ENCODE results near the gene FNDC1.
"Not testable (repeated sequence)": the region's sequence is repeated elsewhere in the genome, so short reads cannot be mapped to it uniquely, and the experiment has no call there.

FNDC1 gene

GRCh38 chr6:159169193-159169555 is at the start of gene FNDC1:
FNDC1 (plus strand) TSS chr6:159169400; CDS start chr6:159169597, 197 bp downstream.
- no peak for DNase-seq

GRCh38 chr6:159119791-159120190 is 49.4 kb upstream of the FNDC1 start:
- no peak for DNase-seq

GRCh38 chr6:159121486-159121885 is 47.7 kb upstream of the FNDC1 start:
- DNase-seq, result no peak

DNA sequence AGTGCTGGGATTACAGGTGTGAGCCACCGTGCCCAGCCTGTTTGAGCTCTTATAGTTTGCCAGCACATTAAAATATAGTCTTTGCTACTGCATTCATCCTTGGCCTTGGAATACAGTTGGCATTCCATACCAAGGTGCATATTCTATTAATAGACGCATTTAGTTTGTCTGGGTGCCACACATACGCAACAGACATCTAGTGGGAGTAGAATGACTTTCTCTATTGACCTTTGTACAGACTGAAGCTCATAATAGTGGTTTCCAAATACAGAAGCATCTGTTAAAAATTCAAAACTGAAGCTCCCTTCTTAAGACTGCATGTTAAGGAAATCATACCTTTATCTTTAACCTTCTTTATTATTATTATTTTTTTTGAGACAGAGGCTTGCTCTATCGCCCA is 46.7 kb upstream of the FNDC1 start:
- DNase-seq, result no peak

DNA sequence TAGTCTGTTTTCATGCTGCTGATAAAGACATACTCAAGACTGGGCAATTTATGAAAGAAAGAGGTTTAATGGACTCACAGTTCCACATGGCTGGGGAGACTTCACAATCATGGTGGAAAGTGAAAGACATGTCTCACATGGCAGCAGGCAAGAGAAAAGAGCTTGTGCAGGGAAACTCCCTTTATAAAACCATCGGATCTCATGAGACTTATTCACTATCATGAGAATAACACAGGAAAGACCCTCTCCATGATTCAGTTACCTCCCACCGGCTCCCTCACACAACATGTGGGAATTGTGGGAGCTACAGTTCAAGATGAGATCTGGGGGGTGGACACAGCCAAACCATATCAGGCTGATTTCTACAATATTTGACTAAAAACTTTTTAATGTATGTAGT is 45.4 kb upstream of the FNDC1 start:
- not testable (repeated sequence) for DNase-seq

GRCh38 chr6:159125014-159125609 is 44.1 kb upstream of the FNDC1 start:
- no peak for DNase-seq

DNA sequence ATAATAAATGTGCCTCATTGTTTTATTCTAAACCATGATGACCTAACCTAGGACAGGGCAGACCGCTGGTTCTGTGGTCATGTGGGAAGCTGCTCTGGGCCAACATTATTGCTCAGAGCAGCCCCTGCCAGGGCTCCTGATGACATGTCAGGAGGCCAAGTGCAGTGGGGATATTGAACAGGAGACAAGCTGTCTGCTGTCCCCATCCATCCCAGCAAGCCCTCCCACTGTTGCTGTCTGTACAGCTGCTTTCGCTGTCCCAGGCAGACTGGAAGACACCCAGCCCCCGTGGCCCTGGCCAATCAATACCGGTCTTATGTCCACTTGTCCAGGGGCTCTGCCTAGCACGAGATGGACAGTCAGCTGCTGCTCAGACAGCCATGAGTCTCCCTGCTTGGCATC is 43.2 kb upstream of the FNDC1 start:
- no peak for DNase-seq

- no peak for DNase-seq
Measured at GRCh38 chr6:159126590-159126989, 42.6 kb upstream of the FNDC1 start.

DNA sequence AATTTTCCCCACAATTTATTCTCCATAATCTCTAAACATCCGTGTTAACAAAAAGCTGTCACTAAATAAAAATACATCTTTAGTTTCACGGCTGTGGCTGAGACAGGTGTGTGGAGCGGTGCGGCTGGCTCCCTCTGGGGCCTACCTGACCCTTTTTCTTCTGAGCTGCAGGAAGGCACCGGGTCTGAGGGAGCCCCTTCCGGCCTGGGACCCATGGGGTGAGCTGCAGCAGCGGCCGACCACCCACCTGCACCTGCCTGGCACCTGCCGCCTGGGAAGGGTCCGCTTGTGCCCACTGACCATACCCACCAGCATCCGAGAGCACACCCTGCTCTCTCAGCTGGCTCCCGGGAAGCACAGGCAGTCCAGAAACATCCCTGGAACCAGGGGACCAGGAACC is 41.5 kb upstream of the FNDC1 start:
- no peak for DNase-seq

- no peak for DNase-seq
Measured at GRCh38 chr6:159128978-159129377, 40.2 kb upstream of the FNDC1 start.

GRCh38 chr6:159130846-159131245 is 38.4 kb upstream of the FNDC1 start:
- no peak for DNase-seq

DNA sequence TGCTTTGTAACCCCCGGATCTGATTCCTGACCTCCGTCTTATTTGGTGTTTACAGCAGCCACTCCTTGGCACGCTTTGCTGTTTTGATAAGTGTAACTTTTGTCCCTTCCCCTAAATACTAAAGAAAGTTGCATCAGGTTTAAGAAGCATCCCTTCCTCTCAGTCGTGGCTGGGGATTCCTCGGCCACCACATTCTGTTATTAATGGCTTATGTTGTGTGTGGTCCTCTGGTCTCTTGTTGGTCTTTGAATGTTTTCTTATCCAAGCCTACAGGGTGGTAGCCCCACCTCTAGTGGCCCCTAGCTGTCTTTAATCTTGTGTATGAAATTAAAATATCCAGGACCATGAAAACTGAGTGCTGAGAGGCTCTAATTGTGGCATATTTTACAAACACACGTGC is 37.5 kb upstream of the FNDC1 start:
- no peak for DNase-seq

DNA sequence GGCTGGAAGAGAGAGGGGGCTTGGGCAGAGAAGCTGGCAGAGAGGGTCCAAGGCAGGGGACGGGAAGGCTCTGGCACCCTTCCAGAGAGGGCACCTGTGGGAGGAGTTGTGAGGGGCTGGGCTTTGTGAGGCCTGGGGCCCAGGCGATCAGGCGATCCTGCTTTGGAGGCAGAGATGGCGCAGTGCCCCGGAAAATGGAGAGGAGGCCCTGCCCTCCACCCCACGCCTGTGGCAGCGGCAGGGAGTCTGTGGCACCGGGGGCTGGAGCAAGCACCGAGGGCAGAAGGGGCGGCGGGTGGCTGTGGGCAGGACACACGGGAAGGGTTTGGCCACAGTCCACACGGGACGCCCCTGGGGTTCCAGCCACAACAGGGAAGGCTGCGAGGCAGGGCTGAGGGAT is 36.5 kb upstream of the FNDC1 start:
- no peak for DNase-seq

GRCh38 chr6:159134701-159135364 is 34.4 kb upstream of the FNDC1 start:
- peak; percentile 32 for DNase-seq

GRCh38 chr6:159137676-159138075 is 31.5 kb upstream of the FNDC1 start:
- no peak for DNase-seq

DNA sequence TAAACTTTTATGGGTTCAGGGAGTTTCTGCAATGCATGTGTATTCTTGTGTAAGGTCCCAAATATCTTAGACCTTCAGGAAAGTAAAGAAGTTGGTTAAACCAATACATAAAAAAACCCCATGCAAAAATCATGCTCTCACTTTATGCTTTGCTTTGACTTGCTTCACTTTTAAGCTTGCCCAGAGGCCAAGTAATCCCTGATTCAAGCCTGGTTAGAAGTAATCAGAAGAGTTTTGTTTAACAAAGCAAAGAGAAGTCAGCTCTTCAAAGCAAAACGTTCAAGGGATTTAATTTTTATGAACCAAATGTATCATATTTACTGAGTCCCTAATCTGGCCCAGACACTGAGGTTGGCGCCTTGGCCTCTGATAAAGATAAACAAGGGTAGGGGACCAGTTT is 26.7 kb upstream of the FNDC1 start:
- no peak for DNase-seq

GRCh38 chr6:159148641-159149040 is 20.6 kb upstream of the FNDC1 start:
- no peak for DNase-seq

- DNase-seq, result no peak
Measured at GRCh38 chr6:159149641-159150040, 19.6 kb upstream of the FNDC1 start.

DNA sequence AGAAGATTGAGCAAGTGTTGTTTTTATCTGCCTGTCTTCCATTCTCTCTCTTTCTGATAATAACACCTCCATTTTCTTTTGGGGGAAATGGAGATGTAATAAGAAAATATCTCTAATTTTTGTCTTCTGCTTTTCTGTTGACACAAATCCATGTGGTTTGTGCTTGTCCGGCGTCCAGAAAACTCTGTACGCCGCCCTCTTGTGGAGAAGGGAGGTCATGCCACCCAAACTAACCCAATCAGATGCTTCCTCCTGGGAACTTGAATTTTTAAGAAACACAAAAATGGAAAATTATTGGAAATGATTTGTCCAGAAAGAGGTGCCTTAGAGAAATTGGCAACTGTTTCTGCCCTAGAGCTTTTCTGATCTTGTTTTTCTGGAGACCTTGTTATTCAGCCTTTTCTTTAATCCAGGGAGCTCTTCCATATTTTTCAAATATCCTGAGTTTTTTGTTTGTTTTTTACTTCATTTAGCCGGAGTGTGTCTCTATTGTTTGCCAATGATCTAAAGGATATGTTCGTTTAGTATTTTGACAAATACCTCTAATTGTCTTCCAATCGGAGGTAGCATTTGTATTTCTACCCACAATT is 17.8 kb upstream of the FNDC1 start:
- peak; percentile 21 for DNase-seq

DNA sequence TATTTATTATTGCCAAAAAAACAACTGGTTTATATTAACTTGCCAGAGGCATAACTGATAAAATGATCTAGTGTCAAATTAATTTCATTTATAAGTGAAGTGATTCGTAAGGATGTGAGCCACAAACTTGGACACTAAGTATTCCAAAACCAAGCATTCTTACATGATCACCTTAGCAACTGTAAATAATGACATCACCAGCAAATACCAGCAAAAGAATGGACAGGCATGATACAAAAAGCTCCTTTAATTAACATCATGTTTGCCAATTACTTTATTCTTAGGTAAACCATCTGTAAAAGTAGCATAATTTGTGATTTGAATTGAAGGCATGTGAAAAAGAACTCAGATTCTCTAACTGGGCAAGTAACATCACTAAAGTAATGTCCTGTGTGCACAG is 17.2 kb upstream of the FNDC1 start:
- no peak for DNase-seq

DNA sequence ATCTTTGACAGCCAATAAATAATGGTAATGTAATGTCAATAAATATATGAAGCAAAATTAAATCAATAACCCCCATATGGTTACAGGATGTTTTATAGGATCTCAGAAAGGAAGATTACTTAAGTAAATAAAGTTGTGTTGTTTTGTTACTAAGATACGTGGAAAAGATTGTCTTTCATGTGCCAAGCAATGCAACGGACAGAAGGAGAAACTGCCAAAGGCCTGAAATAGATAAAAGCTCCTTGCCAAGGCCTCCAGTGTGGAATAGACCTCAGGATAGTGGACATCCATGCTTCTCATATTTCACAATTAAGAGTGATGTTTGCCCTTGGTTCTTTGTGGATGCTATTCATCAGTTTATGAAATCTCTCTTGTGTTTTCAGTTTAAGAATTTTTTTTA is 16.4 kb upstream of the FNDC1 start:
- DNase-seq, result no peak

GRCh38 chr6:159155679-159156078 is 13.5 kb upstream of the FNDC1 start:
- no peak for DNase-seq

GRCh38 chr6:159156089-159156488 is 13.1 kb upstream of the FNDC1 start:
- DNase-seq, result no peak

GRCh38 chr6:159157431-159157830 is 11.8 kb upstream of the FNDC1 start:
- no peak for DNase-seq

DNA sequence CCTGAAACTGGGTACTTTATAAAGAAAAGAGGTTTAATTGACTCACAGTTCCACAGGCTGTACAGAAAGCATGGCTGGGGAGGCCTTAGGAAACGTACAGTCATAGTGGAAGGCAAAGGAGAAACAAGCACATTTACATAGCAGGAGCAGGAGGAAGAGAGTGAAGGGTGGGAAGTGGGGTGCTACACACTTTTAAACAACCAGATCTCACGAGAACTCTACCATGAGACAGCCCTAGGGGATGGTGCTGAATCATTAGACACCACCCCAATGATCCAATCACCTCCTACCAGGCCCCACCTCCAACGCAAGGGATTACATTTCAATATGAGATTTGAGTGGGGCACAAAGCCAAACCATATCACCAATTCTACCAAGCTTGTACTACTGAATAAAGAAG is 7.4 kb upstream of the FNDC1 start:
- no peak for DNase-seq

Data from NCI-H2029 treated with DMSO at 0.1 percent for 48 hours (cell line).